Fibroblast of lung (primary cell): ENCODE data around the gene CDYL2.
"Not testable (repeated sequence)": the region's sequence is repeated elsewhere in the genome, so short reads cannot be mapped to it uniquely, and the experiment has no call there.

Experiments
- EZH2 ChIP-seq: IDR thresholded peaks from 2 replicates; pipeline ENCODE4 v1.5.1; 2012; ENCODE audit warnings: low read length, control low read depth, mild to moderate bottlenecking; ENCODE audit errors: missing control alignments
- TF ChIP-seq, protein P1 (sequence below), 2 donors: IDR thresholded peaks in 1 of 2; conservative IDR thresholded peaks in 1 of 2; 1 replicate in 1 of 2; 2 replicates in 1 of 2; pipeline ENCODE4 v1.5.1; 2011 to 2012; ENCODE audit warnings: low read length in 2 of 2, control low read depth in 1 of 2, inconsistent platforms in 1 of 2, low read depth in 1 of 2, mild to moderate bottlenecking in 1 of 2

DNA sequence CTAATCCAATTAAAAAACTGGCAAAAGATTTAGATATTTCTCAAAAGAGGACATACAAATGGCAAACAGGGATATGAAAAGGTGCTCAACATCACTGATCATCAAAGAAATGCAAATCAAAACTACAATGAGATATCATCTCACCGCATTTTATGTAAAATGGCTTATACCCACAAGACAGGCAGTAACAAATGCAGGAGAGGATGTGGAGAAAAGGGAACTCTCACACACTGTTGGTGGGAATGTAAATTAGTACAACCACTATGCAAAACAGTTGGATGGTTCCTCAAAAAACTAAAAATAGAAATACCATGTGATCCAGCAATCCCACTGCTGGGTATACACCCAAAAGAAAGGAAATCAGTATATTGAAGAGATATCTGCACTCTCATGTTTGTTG, 154.1 kb downstream of the CDYL2 start:
- TF ChIP-seq, protein P1, sequence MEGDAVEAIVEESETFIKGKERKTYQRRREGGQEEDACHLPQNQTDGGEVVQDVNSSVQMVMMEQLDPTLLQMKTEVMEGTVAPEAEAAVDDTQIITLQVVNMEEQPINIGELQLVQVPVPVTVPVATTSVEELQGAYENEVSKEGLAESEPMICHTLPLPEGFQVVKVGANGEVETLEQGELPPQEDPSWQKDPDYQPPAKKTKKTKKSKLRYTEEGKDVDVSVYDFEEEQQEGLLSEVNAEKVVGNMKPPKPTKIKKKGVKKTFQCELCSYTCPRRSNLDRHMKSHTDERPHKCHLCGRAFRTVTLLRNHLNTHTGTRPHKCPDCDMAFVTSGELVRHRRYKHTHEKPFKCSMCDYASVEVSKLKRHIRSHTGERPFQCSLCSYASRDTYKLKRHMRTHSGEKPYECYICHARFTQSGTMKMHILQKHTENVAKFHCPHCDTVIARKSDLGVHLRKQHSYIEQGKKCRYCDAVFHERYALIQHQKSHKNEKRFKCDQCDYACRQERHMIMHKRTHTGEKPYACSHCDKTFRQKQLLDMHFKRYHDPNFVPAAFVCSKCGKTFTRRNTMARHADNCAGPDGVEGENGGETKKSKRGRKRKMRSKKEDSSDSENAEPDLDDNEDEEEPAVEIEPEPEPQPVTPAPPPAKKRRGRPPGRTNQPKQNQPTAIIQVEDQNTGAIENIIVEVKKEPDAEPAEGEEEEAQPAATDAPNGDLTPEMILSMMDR (conservative IDR thresholded peaks at IDR 0.05 in 1 of 2, IDR thresholded peaks at IDR 0.05 in 1 of 2; ENCODE audit: low read depth in 1 of 2, low read length in 2 of 2) = not testable (repeated sequence)
- not testable (repeated sequence) for TF ChIP-seq EZH2
